ENCODE measurements around the gene TMTC4.

GRCh38 chr13:100634696-100635095, 39.9 kb downstream of the TMTC4 start:
- TF ChIP-seq CTCF (IDR thresholded peaks at IDR 0.05; ENCODE audit: poor library complexity) (no peak), EZH2 (IDR thresholded peaks at IDR 0.05; ENCODE audit: borderline replicate concordance) (no peak)

Data from hepatocyte (in vitro differentiated cells).